ENCODE measurements around the gene ANKRD52.
"Not testable (repeated sequence)": the region's sequence is repeated elsewhere in the genome, so short reads cannot be mapped to it uniquely, and the experiment has no call there.

DNA sequence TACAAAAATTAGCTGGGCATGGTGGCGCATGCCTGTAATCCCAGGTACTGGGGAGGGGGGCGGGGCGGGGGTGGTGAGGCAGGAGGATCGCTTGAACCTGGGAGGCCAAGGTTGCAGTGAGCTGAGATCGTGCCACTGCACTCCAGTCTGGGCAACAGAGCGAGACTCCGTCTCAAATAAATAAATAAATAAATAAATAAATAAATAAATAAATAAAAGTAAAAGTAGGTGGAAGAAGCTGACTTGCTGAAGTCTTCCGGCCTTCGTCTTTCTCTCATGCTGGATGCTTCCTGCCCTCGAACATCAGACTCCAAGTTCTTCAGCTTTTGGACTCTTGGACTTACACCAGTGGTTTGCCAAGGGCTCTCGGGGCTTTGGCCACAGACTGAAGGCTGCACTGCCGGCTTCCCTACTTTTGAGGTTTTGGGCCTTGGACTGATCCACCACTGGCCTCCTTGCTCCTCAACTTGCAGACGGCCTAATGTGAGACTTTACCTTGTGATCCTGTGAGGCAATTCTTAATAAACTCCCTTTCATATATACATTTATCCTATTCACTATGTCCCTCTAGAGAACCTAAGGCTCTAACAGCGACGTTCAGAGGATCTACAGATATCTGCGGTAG, 8.0 kb upstream of the ANKRD52 start:
- not testable (repeated sequence) for TF ChIP-seq POLR2A (IDR thresholded peaks at IDR 0.05; ENCODE audit: borderline replicate concordance, extremely low read depth, insufficient read depth, insufficient read length); JUND (IDR thresholded peaks at IDR 0.05)

All from HCT116 (cell line).